ENCODE data around the gene RAC2. TPM values are rescaled to one million over a fixed set of nuclear protein-coding genes. Genes with fewer than 3 reads are reported as not detected.

Gene RAC2
- total and polyA plus RNA-seq, 9 of the 15 experiments (the other 6 are each of a cell fraction or from before 2014, with no cell fraction given) = 22.7 to 103 (median 43.3) TPM

DNA sequence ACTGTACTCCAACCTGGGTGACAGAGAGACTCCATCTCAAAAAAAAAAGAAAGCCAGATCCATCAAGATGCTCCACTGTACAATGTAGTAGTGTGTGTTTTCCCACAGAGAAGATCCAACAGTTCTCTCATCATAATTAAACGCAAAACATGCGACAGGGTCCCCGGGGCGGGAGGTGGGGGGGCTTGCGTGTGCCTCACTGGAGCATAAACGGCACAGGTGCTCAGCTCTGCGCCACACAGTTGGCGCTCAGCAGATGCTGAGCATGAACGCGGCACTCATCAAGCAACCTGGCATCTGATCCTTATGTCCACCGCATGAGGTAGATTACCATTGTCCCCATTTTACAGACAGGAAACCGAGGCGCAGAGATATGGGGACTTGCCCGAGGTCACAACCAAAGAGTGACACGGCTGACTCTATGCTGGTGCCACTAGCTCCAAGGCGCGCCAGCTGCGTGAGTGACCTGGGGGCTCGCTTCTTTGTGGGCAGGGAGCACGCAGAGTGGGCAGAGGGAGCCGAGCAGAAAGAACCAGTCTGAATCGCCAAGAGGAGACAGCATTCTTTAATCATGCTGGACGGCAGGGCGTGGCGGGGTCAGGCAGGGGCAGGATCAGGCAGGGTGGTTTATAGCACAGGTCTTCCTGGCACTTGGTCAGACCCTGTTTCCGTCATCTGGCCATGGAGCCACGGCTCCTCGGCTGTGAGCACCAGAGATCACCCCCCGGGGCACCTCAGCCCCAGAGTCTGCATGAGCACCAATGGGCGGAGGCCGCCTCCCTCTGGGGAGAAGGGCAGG lies 64.2 kb downstream of the RAC2 start (continued):
- TF ChIP-seq RCOR1 (IDR thresholded peaks at IDR 0.05; ENCODE audit: borderline replicate concordance in 1 of 2, low read depth in 2 of 2, low read length in 2 of 2) (no peak), TEAD4 (IDR thresholded peaks at IDR 0.05; ENCODE audit: low read length) (no peak), TEAD4 (CRISPR knock-in tag; IDR thresholded peaks at IDR 0.05; ENCODE audit: borderline replicate concordance) (no peak), ZNF224 (CRISPR knock-in tag; IDR thresholded peaks at IDR 0.05) (no peak), ZNF830 (CRISPR knock-in tag; IDR thresholded peaks at IDR 0.05) (no peak)

DNA sequence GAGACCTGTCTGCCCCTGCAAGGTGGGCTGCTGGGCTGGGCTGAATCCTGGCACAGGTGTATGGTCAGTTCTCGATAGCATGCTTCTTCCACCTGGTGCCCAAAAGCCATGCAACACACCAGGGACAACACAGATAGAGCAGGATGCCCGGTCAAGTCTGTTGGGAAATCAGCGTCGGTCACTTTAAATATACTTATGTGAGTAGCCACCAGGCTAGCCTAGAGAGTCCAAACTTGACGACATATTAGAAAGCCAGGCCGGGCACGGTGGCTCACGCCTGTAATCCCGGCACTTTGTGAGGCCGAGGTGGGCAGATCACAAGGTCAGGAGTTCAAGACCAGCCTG lies 65.0 kb downstream of the RAC2 start:
- Histone ChIP-seq H4K20me1 (replicated peaks; ENCODE audit: control insufficient read depth, insufficient read depth, low read length) (0 out of 2 replicates have a peak, but pooled peaks cover 3% of the 10 kb centered on the region), H2AFZ (ENCODE audit: low read depth, low read length) (no peak overlapping the region), H3K27me3 (ENCODE audit: control insufficient read depth in 2 of 2, insufficient read depth in 2 of 2, low read length in 2 of 2) (peaks cover 9 to 54% of the 10 kb centered on the region in 2 experiments; a peak in 4 of 5 replicates), H3K4me3 (no peak overlapping the region), H3K4me2 (ENCODE audit: insufficient read depth, low read length) (no peak overlapping the region), H3K9me1 (ENCODE audit: control insufficient read depth, insufficient read depth, low read length) (no peaks in the 10 kb centered on the region), H3K9ac (ENCODE audit: insufficient read depth in 1 of 2, low read depth in 2 of 2, low read length in 2 of 2) (no peak overlapping the region), H3K4me1 (replicated peaks in 1 of 2; ENCODE audit: control insufficient read depth in 2 of 2, insufficient read depth in 2 of 2, low read length in 2 of 2) (peaks cover 0 to 29% of the 10 kb centered on the region in 2 experiments; a peak in 2 of 5 replicates), H3K36me3 (ENCODE audit: control insufficient read depth, insufficient read depth, low read length) (no peaks in the 10 kb centered on the region), H3K27ac (ENCODE audit: extremely low read depth, low read depth, low read length) (no peak overlapping the region), H3K9me3 (replicated peaks; ENCODE audit: control insufficient read depth, insufficient read depth, low read depth, low read length) (no peaks in the 10 kb centered on the region), H3K79me2 (ENCODE audit: control insufficient read depth, insufficient read depth, low read length) (no peaks in the 10 kb centered on the region)
- DNase-seq (ENCODE audit: extremely low read depth in 1 of 4, low spot score in 3 of 4) (no peak), FAIRE-seq (no peak), ATAC-seq (no peak)
- 26% methylated on average over 9 of the region's 10 CpGs for WGBS (ENCODE audit: insufficient coverage, low coverage, missing lambda C conversion rate)
- TF ChIP-seq MYBL2 (IDR thresholded peaks at IDR 0.05; ENCODE audit: low read depth) (no peak), MYBL2 (CRISPR knock-in tag; IDR thresholded peaks at IDR 0.05; ENCODE audit: borderline replicate concordance) (no peak), CCNT2 (IDR thresholded peaks at IDR 0.05; ENCODE audit: borderline replicate concordance, extremely low read depth, insufficient read length, low read depth, low read length) (no peak), ARHGAP35 (IDR thresholded peaks at IDR 0.05; ENCODE audit: partially characterized antibody) (no peak), TFAM (CRISPR knock-in tag; conservative IDR thresholded peaks at IDR 0.05) (no peak), CREBBP (IDR thresholded peaks at IDR 0.05; ENCODE audit: low read depth, low read length) (no peak), PREB (CRISPR knock-in tag; IDR thresholded peaks at IDR 0.05) (no peak), KLF16 (IDR thresholded peaks at IDR 0.05) (no peak), RBM34 (IDR thresholded peaks at IDR 0.05; ENCODE audit: borderline replicate concordance, insufficient read depth, low read length) (no peak)
- intact Hi-C loops (cut with micrococcal nuclease) = no loop called here
- CTCF ChIA-PET (ENCODE audit: low intra/inter-chr PET ratio) = no interaction called here
- POLR2A ChIA-PET = interaction anchor here (1.1 kb wide), 1 partner anchor 18 kb away, joined by 3 read pairs; no protein-coding TSS in a partner anchor
- BruUV-seq (replicated peaks) = no TSS peak
- in situ Hi-C loops (cut with MboI) = no loop called here

All from K562 (cell line).